Measurements from ENCODE around the gene ZNF830.

- TF ChIP-seq EZH2 (IDR thresholded peaks at IDR 0.05) (no peak), CBX3 (IDR thresholded peaks at IDR 0.05; ENCODE audit: low read depth) (no peak), CTCF (IDR thresholded peaks at IDR 0.05 in 2 of 3, conservative IDR thresholded peaks at IDR 0.05 in 1 of 3; ENCODE audit: borderline replicate concordance in 1 of 3, insufficient read depth in 1 of 3, low read depth in 2 of 3, low read length in 2 of 3) (no peak), REST (IDR thresholded peaks at IDR 0.05; ENCODE audit: low read depth) (no peak), POLR2A (IDR thresholded peaks at IDR 0.05; ENCODE audit: borderline replicate concordance, extremely low read depth, insufficient read depth, insufficient read length) (no peak), RAD21 (IDR thresholded peaks at IDR 0.05; ENCODE audit: low read depth) (no peak), MAX (IDR thresholded peaks at IDR 0.05) (no peak), POLR2AphosphoS5 (IDR thresholded peaks at IDR 0.05; ENCODE audit: low read depth, low read length) (no peak), SP1 (IDR thresholded peaks at IDR 0.05; ENCODE audit: low read depth) (no peak), YY1 (IDR thresholded peaks at IDR 0.05; ENCODE audit: extremely low read depth, insufficient replicate concordance, low read depth, low read length) (no peak), EZH2phosphoT487 (IDR thresholded peaks at IDR 0.05; ENCODE audit: borderline replicate concordance) (no peak), ATF3 (IDR thresholded peaks at IDR 0.05) (no peak), TCF7L2 (IDR thresholded peaks at IDR 0.05; ENCODE audit: borderline replicate concordance, extremely low read depth, insufficient read depth, insufficient read length) (no peak)
Observed at GRCh38 chr17:35011671-35012216, 50.4 kb downstream of the ZNF830 start.
